ENCODE results near the gene PLCB4.

DNA sequence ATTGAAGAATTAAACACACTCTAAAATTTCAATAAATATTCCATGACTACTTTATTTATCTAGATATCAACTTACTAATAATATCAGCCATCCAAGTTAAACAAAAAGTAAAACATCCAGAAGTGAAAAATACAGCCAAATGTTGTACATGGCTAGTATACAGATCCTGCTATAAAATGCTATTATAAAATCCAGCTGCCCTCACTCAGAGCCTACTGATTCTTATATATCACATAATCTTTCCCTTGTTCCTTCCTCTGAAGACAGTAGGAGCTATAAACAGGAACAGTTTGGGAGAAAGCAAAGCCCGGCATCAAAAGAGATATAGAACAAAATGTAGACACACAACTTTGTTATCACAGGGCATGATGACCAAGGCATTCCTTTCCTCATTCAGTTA, 212.9 kb downstream of the PLCB4 start:
- TF ChIP-seq, protein P1, sequence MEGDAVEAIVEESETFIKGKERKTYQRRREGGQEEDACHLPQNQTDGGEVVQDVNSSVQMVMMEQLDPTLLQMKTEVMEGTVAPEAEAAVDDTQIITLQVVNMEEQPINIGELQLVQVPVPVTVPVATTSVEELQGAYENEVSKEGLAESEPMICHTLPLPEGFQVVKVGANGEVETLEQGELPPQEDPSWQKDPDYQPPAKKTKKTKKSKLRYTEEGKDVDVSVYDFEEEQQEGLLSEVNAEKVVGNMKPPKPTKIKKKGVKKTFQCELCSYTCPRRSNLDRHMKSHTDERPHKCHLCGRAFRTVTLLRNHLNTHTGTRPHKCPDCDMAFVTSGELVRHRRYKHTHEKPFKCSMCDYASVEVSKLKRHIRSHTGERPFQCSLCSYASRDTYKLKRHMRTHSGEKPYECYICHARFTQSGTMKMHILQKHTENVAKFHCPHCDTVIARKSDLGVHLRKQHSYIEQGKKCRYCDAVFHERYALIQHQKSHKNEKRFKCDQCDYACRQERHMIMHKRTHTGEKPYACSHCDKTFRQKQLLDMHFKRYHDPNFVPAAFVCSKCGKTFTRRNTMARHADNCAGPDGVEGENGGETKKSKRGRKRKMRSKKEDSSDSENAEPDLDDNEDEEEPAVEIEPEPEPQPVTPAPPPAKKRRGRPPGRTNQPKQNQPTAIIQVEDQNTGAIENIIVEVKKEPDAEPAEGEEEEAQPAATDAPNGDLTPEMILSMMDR (IDR thresholded peaks at IDR 0.05 in 4 of 5, conservative IDR thresholded peaks at IDR 0.05 in 1 of 5): no peak
- no peak for TF ChIP-seq POLR2A (IDR thresholded peaks at IDR 0.05)

Measured in gastrocnemius medialis (tissue), 4 donors.